ENCODE results near the gene LAMA2. TPM values are rescaled to one million over a fixed set of nuclear protein-coding genes. Genes with fewer than 3 reads are reported as not detected.

LAMA2 gene, protein sequence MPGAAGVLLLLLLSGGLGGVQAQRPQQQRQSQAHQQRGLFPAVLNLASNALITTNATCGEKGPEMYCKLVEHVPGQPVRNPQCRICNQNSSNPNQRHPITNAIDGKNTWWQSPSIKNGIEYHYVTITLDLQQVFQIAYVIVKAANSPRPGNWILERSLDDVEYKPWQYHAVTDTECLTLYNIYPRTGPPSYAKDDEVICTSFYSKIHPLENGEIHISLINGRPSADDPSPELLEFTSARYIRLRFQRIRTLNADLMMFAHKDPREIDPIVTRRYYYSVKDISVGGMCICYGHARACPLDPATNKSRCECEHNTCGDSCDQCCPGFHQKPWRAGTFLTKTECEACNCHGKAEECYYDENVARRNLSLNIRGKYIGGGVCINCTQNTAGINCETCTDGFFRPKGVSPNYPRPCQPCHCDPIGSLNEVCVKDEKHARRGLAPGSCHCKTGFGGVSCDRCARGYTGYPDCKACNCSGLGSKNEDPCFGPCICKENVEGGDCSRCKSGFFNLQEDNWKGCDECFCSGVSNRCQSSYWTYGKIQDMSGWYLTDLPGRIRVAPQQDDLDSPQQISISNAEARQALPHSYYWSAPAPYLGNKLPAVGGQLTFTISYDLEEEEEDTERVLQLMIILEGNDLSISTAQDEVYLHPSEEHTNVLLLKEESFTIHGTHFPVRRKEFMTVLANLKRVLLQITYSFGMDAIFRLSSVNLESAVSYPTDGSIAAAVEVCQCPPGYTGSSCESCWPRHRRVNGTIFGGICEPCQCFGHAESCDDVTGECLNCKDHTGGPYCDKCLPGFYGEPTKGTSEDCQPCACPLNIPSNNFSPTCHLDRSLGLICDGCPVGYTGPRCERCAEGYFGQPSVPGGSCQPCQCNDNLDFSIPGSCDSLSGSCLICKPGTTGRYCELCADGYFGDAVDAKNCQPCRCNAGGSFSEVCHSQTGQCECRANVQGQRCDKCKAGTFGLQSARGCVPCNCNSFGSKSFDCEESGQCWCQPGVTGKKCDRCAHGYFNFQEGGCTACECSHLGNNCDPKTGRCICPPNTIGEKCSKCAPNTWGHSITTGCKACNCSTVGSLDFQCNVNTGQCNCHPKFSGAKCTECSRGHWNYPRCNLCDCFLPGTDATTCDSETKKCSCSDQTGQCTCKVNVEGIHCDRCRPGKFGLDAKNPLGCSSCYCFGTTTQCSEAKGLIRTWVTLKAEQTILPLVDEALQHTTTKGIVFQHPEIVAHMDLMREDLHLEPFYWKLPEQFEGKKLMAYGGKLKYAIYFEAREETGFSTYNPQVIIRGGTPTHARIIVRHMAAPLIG (N-terminal part only)
- total RNA-seq, result under 1 TPM in 1 of 2 experiments, not detected in 1; 0.26 TPM

DNA sequence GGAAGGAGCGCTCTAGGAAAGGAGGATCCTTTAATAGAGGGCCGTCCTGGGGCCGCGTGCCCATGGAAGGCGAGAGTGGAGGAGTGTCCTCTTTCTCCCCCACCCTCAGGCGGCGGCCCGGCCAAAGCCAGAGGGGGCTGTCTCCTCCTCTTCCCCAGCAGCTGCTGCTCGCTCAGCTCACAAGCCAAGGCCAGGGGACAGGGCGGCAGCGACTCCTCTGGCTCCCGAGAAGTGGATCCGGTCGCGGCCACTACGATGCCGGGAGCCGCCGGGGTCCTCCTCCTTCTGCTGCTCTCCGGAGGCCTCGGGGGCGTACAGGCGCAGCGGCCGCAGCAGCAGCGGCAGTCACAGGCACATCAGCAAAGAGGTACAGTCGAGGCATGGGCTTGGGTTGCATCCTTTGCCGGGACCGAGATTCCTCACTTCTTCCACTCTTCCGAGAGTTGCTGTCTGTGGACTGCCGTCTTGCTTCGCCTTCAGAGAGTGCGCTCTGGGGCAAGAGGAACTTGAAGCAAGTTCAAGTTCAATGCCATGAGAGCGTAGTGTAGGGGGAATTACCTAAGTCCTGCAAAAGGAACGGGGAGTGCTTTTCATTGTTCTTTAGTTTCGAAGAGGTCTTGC, at the start of gene LAMA2:
LAMA2 (plus strand) TSS at position 148 of the 621 bp plus-strand sequence; CDS start at position 256, 108 bp downstream.
- ChIA-PET CTCF (no interaction called here), POLR2A (no interaction called here)
- H3K4me3 Mint-ChIP-seq, result no peak within 1 kb of the TSS
- H3K27ac Mint-ChIP-seq, result no peak within 1 kb of the TSS
- H3K36me3 Mint-ChIP-seq (ENCODE audit: low read depth), result no peaks in the 10 kb centered on the region
- peaks cover 17% of the 10 kb centered on the region for H3K27me3 Mint-ChIP-seq (ENCODE audit: low read depth)
- H3K9me3 Mint-ChIP-seq (ENCODE audit: insufficient read depth), result no peaks in the 10 kb centered on the region
- ATAC-seq (no peak), DNase-seq (no peak)
- H3K4me1 Mint-ChIP-seq (ENCODE audit: low read depth), result no peaks in the 10 kb centered on the region

DNA sequence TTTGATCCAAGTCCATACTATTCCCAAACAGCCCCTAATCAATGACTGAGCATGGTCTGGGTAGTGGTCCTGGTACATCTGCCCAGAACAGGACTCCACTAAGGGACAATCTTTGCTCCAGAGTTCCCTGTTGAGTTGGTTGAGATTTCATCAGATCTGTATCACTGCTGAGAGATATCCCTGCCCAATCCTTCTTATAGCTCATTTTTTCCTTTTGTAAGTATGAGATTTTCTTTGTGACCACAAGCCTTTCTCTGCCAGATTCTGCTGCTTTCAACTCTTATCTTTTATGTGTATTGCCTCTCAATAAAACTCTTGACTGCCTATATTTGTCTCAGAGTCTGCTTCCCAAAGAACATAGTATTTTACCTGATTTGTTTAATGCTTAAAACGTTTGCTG, 46.2 kb upstream of the LAMA2 start:
- no peak overlapping the region for H3K4me3 Mint-ChIP-seq
- ChIA-PET CTCF (no interaction called here), POLR2A (no interaction called here)
- H3K4me1 Mint-ChIP-seq (ENCODE audit: low read depth), result no peaks in the 10 kb centered on the region
- H3K9me3 Mint-ChIP-seq (ENCODE audit: insufficient read depth), result no peaks in the 10 kb centered on the region
- H3K36me3 Mint-ChIP-seq (ENCODE audit: low read depth), result no peaks in the 10 kb centered on the region
- DNase-seq, result no peak
- no peaks in the 10 kb centered on the region for H3K27me3 Mint-ChIP-seq (ENCODE audit: low read depth)
- H3K27ac Mint-ChIP-seq, result no peak overlapping the region
- no peak for ATAC-seq

DNA sequence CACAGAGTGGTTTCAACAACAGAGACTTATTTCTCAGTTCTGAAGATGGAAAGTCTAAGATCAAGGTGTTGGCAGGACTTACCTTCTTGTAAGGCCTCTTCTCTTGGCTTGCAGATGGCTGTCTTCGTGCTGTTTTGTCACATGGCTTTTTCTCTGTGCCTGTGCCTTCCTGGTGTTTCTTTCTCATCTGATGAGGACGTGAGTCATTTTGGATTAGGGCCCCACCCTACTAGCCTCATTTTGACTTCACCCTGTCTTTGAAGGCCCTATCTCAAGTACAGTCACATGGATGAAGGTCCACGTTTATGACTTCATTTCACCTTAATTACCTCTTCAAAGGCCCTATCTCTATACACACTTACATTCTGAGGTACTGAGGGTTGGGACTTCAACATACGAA, 41.4 kb upstream of the LAMA2 start:
- ChIA-PET POLR2A (no interaction called here), CTCF (no interaction called here)
- Mint-ChIP-seq H3K9me3 (ENCODE audit: insufficient read depth) (no peaks in the 10 kb centered on the region), H3K36me3 (ENCODE audit: low read depth) (no peaks in the 10 kb centered on the region), H3K27ac (no peak overlapping the region), H3K4me1 (ENCODE audit: low read depth) (no peaks in the 10 kb centered on the region), H3K4me3 (no peak overlapping the region), H3K27me3 (ENCODE audit: low read depth) (no peaks in the 10 kb centered on the region)
- DNase-seq (no peak), ATAC-seq (no peak)

DNA sequence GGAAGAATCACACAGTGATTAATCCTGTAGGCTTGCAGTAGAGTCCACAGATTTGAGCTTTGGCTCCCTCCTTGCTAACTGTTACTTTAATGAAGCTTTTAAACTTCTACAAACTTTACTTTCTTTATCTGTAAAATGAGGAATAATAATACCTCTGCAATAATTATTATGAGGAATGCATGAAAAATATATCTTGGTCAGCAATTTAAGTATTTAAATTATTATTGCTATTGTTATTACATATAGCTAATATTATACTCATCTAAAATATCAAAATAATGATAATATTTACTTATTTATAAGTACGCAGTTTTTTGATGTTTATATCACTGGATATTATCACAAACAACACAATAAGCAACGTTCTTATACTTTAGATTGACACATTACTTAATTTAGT, 38.3 kb upstream of the LAMA2 start:
- Mint-ChIP-seq H3K9me3 (ENCODE audit: insufficient read depth) (no peaks in the 10 kb centered on the region), H3K4me3 (no peak overlapping the region), H3K4me1 (ENCODE audit: low read depth) (no peaks in the 10 kb centered on the region), H3K27ac (no peak overlapping the region), H3K36me3 (ENCODE audit: low read depth) (no peaks in the 10 kb centered on the region), H3K27me3 (ENCODE audit: low read depth) (no peaks in the 10 kb centered on the region)
- CTCF ChIA-PET, result no interaction called here
- DNase-seq, result no peak
- POLR2A ChIA-PET, result no interaction called here
- no peak for ATAC-seq

DNA sequence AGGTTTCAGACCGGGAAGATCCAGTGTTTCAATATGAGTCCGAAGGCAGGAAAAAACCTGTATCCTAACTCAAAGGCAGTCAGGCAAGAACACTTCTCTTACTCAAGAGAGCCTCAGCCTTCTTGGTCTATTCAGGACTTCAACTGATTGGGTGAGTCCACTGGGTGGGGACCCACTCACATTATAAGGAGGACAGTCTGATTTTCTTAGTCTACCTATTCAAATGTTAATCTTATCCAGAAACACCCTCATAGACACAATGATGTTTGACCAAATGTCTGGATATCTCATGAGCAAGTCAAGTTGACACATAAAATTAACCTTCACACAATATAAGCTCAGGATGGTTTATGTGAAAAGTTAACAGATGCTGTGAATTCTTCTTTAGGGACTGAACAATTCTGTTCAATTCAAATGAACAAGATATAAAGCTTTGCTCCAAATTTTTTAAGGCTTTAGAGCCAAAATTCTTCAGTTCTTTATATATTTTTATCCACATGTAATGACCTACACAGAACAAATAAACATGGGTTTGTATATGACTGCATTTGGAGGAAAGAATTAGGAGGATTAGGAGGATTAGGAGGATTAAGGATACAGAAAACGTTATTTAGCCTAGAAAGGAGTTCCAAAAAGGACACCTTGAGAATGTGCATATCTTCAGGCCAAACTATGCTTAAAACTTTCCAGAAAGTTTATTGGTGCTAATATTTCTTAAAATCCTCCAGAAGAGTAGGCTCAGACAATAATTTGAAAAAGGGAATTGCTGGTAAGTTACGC, 35.3 kb upstream of the LAMA2 start:
- Mint-ChIP-seq H3K9me3 (ENCODE audit: insufficient read depth) (no peaks in the 10 kb centered on the region), H3K27ac (no peak overlapping the region), H3K36me3 (ENCODE audit: low read depth) (no peaks in the 10 kb centered on the region), H3K4me1 (ENCODE audit: low read depth) (no peaks in the 10 kb centered on the region), H3K27me3 (ENCODE audit: low read depth) (peaks cover 4% of the 10 kb centered on the region), H3K4me3 (no peak overlapping the region)
- ChIA-PET CTCF (no interaction called here), POLR2A (no interaction called here)
- ATAC-seq, result no peak
- DNase-seq, result no peak

DNA sequence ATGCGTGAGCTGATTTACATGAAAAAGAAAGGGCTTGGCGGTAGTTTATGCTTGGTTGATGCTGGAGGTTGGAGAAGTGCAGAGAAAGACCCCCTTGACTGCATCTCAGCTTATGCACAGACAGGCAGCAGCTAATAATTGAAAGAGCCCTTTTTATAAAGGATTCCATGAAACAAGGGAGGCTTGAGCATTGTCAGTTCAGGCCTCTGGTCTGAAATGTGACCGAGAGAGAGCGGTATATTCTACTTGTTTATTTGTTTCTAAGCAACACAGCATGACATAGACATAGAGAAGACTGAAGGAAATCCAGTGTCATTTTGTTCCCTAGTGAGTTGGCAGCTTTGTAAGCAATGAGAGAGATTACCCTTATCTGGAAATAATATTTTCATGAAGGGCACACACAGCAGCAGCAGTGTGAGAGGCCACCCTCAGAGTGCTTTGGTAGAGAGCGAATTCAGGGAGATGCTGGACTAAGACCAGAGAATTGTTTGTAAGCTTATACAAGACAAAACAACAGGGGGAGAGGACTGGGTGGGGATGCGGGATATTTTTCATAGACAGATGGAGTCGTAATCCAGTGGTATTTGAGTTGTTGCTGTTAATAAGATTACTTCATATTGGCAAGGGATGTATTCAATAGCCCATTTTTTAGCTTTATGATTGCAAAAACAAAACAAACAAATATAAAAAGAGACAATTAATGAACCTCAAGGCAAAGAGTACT, 34.6 kb upstream of the LAMA2 start:
- Mint-ChIP-seq H3K4me1 (ENCODE audit: low read depth) (no peaks in the 10 kb centered on the region), H3K4me3 (no peak overlapping the region), H3K9me3 (ENCODE audit: insufficient read depth) (no peaks in the 10 kb centered on the region), H3K27ac (no peak overlapping the region), H3K27me3 (ENCODE audit: low read depth) (peaks cover 4% of the 10 kb centered on the region), H3K36me3 (ENCODE audit: low read depth) (no peaks in the 10 kb centered on the region)
- no peak for DNase-seq
- POLR2A ChIA-PET, result no interaction called here
- CTCF ChIA-PET, result no interaction called here
- no peak for ATAC-seq

DNA sequence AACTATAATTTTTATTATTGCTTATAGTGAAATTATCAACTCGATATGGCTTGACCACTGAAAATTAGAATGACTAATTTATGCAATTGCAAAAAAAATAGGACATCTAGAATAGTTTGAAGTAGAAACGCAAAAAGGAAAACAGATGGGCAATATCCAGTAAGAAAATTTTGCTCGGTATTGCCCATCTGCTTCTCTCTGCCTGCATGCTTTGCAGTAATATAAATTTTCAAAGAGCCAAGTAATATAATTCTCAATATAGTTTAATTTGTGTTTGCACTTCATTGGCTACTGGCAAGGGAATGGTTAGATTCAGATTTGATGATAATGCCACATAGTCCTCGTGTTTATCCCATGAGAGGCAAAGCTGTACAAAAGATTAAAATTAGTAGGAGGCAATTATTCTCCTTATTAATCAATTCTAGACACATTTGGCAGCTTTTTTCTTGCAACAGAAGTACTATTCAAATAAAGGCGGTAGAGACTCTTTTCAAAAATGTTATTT, 27.3 kb upstream of the LAMA2 start:
- CTCF ChIA-PET, result no interaction called here
- no peak for ATAC-seq
- H3K9me3 Mint-ChIP-seq (ENCODE audit: insufficient read depth), result peaks cover 1% of the 10 kb centered on the region

DNA sequence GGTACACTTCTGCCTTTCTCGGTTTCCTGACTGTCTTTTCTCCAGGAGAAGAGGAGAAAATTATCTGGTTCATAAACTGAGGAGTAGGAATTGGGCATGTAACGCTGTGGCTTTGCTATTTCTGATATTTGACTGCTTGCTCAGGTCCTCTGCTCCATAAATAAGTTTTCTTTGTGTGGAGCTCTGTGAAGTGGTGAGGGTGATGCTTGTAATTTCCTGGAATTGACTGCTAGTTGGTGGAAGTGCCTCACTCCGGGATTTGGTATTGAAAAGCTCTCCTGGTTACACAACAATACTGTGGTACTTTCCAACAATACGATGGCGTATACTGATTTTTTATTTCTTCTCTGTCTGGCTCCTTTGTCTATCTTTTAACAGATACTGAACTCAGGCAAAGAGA, 25.1 kb upstream of the LAMA2 start:
- Mint-ChIP-seq H3K4me3 (no peak overlapping the region), H3K4me1 (ENCODE audit: low read depth) (no peaks in the 10 kb centered on the region), H3K27ac (no peak overlapping the region), H3K36me3 (ENCODE audit: low read depth) (no peaks in the 10 kb centered on the region), H3K27me3 (ENCODE audit: low read depth) (no peaks in the 10 kb centered on the region), H3K9me3 (ENCODE audit: insufficient read depth) (peaks cover 8% of the 10 kb centered on the region)
- ChIA-PET POLR2A (no interaction called here), CTCF (no interaction called here)
- ATAC-seq (no peak), DNase-seq (no peak)

More for the DNA sequence above, 27.3 kb upstream of the LAMA2 start:
- no peak overlapping the region for H3K4me3 Mint-ChIP-seq
- POLR2A ChIA-PET, result no interaction called here
- no peak overlapping the region for H3K27ac Mint-ChIP-seq
- H3K4me1 Mint-ChIP-seq (ENCODE audit: low read depth), result no peaks in the 10 kb centered on the region
- H3K36me3 Mint-ChIP-seq (ENCODE audit: low read depth), result no peaks in the 10 kb centered on the region
- DNase-seq, result no peak
- H3K27me3 Mint-ChIP-seq (ENCODE audit: low read depth), result peaks cover under 1% of the 10 kb centered on the region

DNA sequence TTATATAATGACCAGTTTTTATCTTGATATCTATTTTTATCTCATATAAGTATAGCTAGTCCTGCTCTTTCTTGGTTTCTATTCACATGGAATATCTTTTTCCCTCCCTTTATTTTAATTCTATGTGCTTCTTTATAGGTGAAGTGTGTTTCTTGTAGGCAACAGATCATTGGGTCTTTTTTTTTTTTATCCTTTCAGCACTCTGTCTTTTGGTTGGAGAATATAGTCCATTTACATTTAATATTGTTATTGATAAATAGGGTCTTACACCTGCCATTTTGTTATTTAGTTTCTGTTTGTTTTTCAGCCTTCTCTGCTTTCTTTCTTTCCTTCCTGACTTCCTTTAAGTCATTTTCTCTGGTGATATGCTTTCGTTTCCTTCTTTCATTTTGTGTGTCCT, 22.2 kb upstream of the LAMA2 start:
- no peak for ATAC-seq
- peaks cover 8% of the 10 kb centered on the region for H3K9me3 Mint-ChIP-seq (ENCODE audit: insufficient read depth)
- no peaks in the 10 kb centered on the region for H3K36me3 Mint-ChIP-seq (ENCODE audit: low read depth)

DNA sequence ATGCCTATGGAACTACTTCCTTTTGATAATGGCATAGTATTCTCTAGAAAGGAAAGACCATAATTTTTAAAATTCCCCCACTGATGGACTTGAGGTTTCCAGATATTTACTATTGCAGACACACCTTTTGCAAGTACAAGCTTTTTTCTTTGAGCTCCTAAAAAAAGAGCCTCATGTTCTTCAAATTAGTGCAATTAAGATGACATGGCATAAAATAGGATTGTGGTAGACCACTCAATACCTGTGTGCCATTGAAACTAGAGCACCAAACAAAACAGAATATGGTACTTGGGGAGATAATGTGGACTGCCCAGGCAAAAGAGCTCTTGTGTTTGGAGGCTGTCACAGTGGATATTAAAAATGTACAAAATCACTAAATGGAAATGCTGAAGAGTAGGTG, 19.0 kb upstream of the LAMA2 start:
- DNase-seq (no peak), ATAC-seq (no peak)
- ChIA-PET POLR2A (no interaction called here), CTCF (no interaction called here)
- no peaks in the 10 kb centered on the region for H3K27me3 Mint-ChIP-seq (ENCODE audit: low read depth)
- H3K36me3 Mint-ChIP-seq (ENCODE audit: low read depth), result no peaks in the 10 kb centered on the region
- H3K27ac Mint-ChIP-seq, result no peak overlapping the region
- H3K9me3 Mint-ChIP-seq (ENCODE audit: insufficient read depth), result peaks cover 8% of the 10 kb centered on the region
- H3K4me1 Mint-ChIP-seq (ENCODE audit: low read depth), result no peaks in the 10 kb centered on the region
- no peak overlapping the region for H3K4me3 Mint-ChIP-seq

More for the DNA sequence above, 22.2 kb upstream of the LAMA2 start:
- Mint-ChIP-seq H3K27ac (no peak overlapping the region), H3K27me3 (ENCODE audit: low read depth) (no peaks in the 10 kb centered on the region), H3K4me1 (ENCODE audit: low read depth) (no peaks in the 10 kb centered on the region), H3K4me3 (no peak overlapping the region)
- DNase-seq, result no peak
- POLR2A ChIA-PET, result no interaction called here
- CTCF ChIA-PET, result no interaction called here

Data from activated CD8-positive, alpha-beta T cell treated with anti-CD3 and anti-CD28 coated beads, Interleukin-2, amount 10 ng/mL, durations not matched to agents 7 days and 5 days (primary cell).